NT2/D1 (cell line): Measurements from ENCODE around the gene CNIH3.

Experiments
- DNase-seq: peaks from one replicate; pipeline ENCODE4 v3.0.0-alpha.2; 2011; ENCODE audit warnings: low read depth, low spot score
- H3K27me3 ChIP-seq: 2 replicates; pipeline ENCODE4 v1.6.0; 2011; ENCODE audit warnings: mild to moderate bottlenecking; ENCODE audit not compliant: insufficient read length, insufficient read depth
- H3K36me3 ChIP-seq: 2 replicates; pipeline ENCODE4 v1.6.1; 2011; ENCODE audit warnings: mild to moderate bottlenecking, low read length, mixed read lengths; ENCODE audit not compliant: insufficient read depth, insufficient read length
- H3K4me1 ChIP-seq: 2 replicates; pipeline ENCODE4 v1.5.1; 2011; ENCODE audit not compliant: insufficient read depth, insufficient read length
- H3K4me3 ChIP-seq: 2 replicates; pipeline ENCODE4 v1.5.1; 2011; ENCODE audit warnings: low read depth; ENCODE audit not compliant: insufficient read length
- H3K9ac ChIP-seq: 2 replicates; pipeline ENCODE4 v1.6.0; 2011; ENCODE audit warnings: low read depth; ENCODE audit not compliant: insufficient read length
- H3K9me3 ChIP-seq: 2 replicates; pipeline ENCODE4 v1.5.1; 2011; ENCODE audit warnings: mild to moderate bottlenecking, low read length; ENCODE audit not compliant: insufficient read depth
- SUZ12 ChIP-seq: IDR thresholded peaks from 2 replicates; pipeline ENCODE4 v1.6.1; 2011; ENCODE audit not compliant: insufficient read length, insufficient read depth; ENCODE audit errors: extremely low read depth
- YY1 ChIP-seq: IDR thresholded peaks from 2 replicates; pipeline ENCODE4 v1.6.1; 2011; ENCODE audit not compliant: insufficient read length, insufficient read depth
- ZNF274 ChIP-seq: IDR thresholded peaks from 2 replicates; pipeline ENCODE4 v1.6.1; 2011; ENCODE audit warnings: mild to moderate bottlenecking, low read depth, low read length

CNIH3 gene

GRCh38 chr1:224666078-224666477 lies 50.0 kb downstream of the CNIH3 start:
- no peaks in the 10 kb centered on the region; the same call in 1 of the 2 replicates for H3K9me3 ChIP-seq
- H3K36me3 ChIP-seq, result no peaks in the 10 kb centered on the region
- DNase-seq, result no peak
- no peaks in the 10 kb centered on the region for H3K4me1 ChIP-seq
- no peaks in the 10 kb centered on the region for H3K27me3 ChIP-seq
- no peak overlapping the region for H3K9ac ChIP-seq
- no peak overlapping the region for H3K4me3 ChIP-seq
- TF ChIP-seq YY1 (no peak), ZNF274 (no peak), SUZ12 (no peak)

- H3K4me3 ChIP-seq, result no peak overlapping the region
- no peaks in the 10 kb centered on the region for H3K36me3 ChIP-seq
- no peaks in the 10 kb centered on the region for H3K4me1 ChIP-seq
- no peak overlapping the region for H3K9ac ChIP-seq
- H3K27me3 ChIP-seq, result no peaks in the 10 kb centered on the region
- no peak for DNase-seq
- TF ChIP-seq SUZ12 (no peak), YY1 (no peak), ZNF274 (no peak)
- no peaks in the 10 kb centered on the region; the same call in 1 of the 2 replicates for H3K9me3 ChIP-seq
Measured at GRCh38 chr1:224666913-224667312, 50.8 kb downstream of the CNIH3 start.

- Histone ChIP-seq H3K4me1 (no peaks in the 10 kb centered on the region), H3K9me3 (no peaks in the 10 kb centered on the region; the same call in 1 of the 2 replicates), H3K9ac (no peak overlapping the region), H3K27me3 (no peaks in the 10 kb centered on the region), H3K36me3 (no peaks in the 10 kb centered on the region), H3K4me3 (no peak overlapping the region)
- TF ChIP-seq SUZ12, result no peak
- no peak for TF ChIP-seq YY1
- no peak for TF ChIP-seq ZNF274
- no peak for DNase-seq
Measured at GRCh38 chr1:224668984-224669383, 52.9 kb downstream of the CNIH3 start.

- no peaks in the 10 kb centered on the region; the same call in 1 of the 2 replicates for H3K9me3 ChIP-seq
- no peak for TF ChIP-seq YY1
- TF ChIP-seq ZNF274, result no peak
- no peak for TF ChIP-seq SUZ12
- H3K4me1 ChIP-seq, result no peaks in the 10 kb centered on the region
- no peaks in the 10 kb centered on the region for H3K36me3 ChIP-seq
- H3K4me3 ChIP-seq, result no peak overlapping the region
- H3K27me3 ChIP-seq, result no peaks in the 10 kb centered on the region
- no peak overlapping the region for H3K9ac ChIP-seq
- DNase-seq, result no peak
Measured at GRCh38 chr1:224669403-224669802, 53.3 kb downstream of the CNIH3 start.

GRCh38 chr1:224670506-224670905 lies 54.4 kb downstream of the CNIH3 start:
- Histone ChIP-seq H3K27me3 (no peaks in the 10 kb centered on the region), H3K36me3 (no peaks in the 10 kb centered on the region), H3K4me3 (no peak overlapping the region), H3K9ac (no peak overlapping the region), H3K4me1 (no peaks in the 10 kb centered on the region), H3K9me3 (no peaks in the 10 kb centered on the region; the same call in 1 of the 2 replicates)
- no peak for TF ChIP-seq ZNF274
- no peak for TF ChIP-seq YY1
- TF ChIP-seq SUZ12, result no peak
- no peak for DNase-seq

GRCh38 chr1:224671076-224671475 lies 55.0 kb downstream of the CNIH3 start:
- Histone ChIP-seq H3K9ac (no peak overlapping the region), H3K4me3 (no peak overlapping the region), H3K9me3 (no peaks in the 10 kb centered on the region; the same call in 1 of the 2 replicates), H3K27me3 (no peaks in the 10 kb centered on the region), H3K4me1 (no peaks in the 10 kb centered on the region), H3K36me3 (no peaks in the 10 kb centered on the region)
- no peak for DNase-seq
- TF ChIP-seq SUZ12 (no peak), YY1 (no peak), ZNF274 (no peak)

GRCh38 chr1:224673141-224673540 lies 57.0 kb downstream of the CNIH3 start:
- no peaks in the 10 kb centered on the region for H3K4me1 ChIP-seq
- no peak overlapping the region for H3K4me3 ChIP-seq
- no peak for TF ChIP-seq ZNF274
- TF ChIP-seq YY1, result no peak
- no peak for TF ChIP-seq SUZ12
- no peaks in the 10 kb centered on the region for H3K27me3 ChIP-seq
- no peaks in the 10 kb centered on the region for H3K36me3 ChIP-seq
- no peak for DNase-seq
- H3K9me3 ChIP-seq, result no peaks in the 10 kb centered on the region; the same call in 1 of the 2 replicates
- no peak overlapping the region for H3K9ac ChIP-seq
